Astrocyte of the spinal cord (primary cell): Measurements from ENCODE around the gene MAMDC2.

Source experiments
- DNase-seq: peaks from one replicate; pipeline ENCODE4 v3.0.0; 2011; ENCODE audit warnings: low read depth, low spot score
- H3K4me3 ChIP-seq: 2 replicates; pipeline ENCODE4 v1.5.1; 2011; ENCODE audit warnings: low read depth, mild to moderate bottlenecking, low read length, moderate library complexity
- CTCF ChIP-seq: IDR thresholded peaks from 2 replicates; pipeline ENCODE4 v1.5.1; 2012; ENCODE audit warnings: low read depth, mild to moderate bottlenecking, low read length, inconsistent platforms
- in situ Hi-C: cut with HindIII; loops from 2 replicates; pipeline ENCODE4 v1.10.0; 2017; ENCODE audit warnings: low sequenced_read_pairs

MAMDC2 gene

GRCh38 chr9:70053864-70054263, 10.2 kb downstream of the MAMDC2 start:
- DNase-seq = no peak
- TF ChIP-seq CTCF = no peak
- in situ Hi-C loops = no loop called here
- H3K4me3 ChIP-seq = no peak overlapping the region

DNA sequence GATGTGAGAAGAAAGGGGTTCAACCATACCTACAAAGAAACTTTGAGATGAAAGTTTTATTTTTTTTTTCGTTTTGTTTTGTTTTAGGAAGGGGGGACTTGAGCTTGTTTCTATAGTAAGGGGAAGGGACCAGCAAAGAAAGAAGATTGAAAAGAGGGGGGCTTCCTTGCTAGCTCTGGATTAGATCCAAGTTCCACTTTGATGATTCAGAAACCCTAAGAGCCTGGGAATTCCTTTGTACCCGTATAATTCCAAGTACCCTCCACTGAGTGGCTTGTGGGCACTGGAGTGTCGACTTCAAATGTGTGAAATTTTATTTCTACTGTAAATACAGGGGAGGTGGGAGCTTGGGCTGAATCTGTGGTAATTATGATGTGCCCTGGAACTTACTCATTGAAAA, 10.9 kb downstream of the MAMDC2 start:
- TF ChIP-seq CTCF = no peak
- no peak for DNase-seq
- no peak overlapping the region for H3K4me3 ChIP-seq
- in situ Hi-C loops = no loop called here

GRCh38 chr9:70055406-70056210, 12.0 kb downstream of the MAMDC2 start:
- no peak overlapping the region for H3K4me3 ChIP-seq
- in situ Hi-C loops = no loop called here
- no peak for DNase-seq
- TF ChIP-seq CTCF = no peak

DNA sequence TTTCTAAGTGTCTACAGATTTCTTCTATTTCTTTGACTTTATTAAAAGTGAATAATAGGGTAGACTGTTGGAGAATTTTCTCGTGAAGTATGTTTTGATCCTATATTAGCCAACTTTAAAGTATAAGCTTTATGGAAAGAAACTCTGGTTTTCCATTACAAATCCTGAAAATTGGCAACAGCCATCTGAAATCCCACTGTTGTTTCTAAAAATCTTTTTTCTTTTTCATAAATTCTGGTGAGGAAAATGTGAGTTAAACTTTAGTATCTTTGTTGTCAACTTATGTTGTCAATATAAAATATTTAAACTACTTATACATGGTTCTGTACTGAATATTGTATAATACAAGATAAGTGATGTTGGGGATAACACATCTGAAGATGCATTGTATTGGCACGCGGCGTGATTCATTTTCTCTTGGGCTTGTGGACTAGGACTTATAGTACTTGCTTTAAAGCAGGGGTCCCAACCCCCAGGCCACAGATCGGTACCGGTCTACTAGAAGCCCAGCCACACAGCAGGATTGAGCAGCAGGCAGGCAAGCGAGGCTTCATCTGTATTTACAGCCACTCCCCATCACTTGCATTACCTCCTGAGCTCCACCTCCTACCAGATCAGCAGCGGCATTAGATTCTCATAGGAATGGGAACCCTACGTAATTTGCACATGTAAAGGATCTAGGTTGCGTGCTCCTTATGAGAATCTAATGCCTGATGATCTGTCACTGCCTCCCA, 12.7 kb downstream of the MAMDC2 start:
- TF ChIP-seq CTCF = no peak
- DNase-seq = no peak
- H3K4me3 ChIP-seq = no peak overlapping the region
- in situ Hi-C loops = no loop called here

DNA sequence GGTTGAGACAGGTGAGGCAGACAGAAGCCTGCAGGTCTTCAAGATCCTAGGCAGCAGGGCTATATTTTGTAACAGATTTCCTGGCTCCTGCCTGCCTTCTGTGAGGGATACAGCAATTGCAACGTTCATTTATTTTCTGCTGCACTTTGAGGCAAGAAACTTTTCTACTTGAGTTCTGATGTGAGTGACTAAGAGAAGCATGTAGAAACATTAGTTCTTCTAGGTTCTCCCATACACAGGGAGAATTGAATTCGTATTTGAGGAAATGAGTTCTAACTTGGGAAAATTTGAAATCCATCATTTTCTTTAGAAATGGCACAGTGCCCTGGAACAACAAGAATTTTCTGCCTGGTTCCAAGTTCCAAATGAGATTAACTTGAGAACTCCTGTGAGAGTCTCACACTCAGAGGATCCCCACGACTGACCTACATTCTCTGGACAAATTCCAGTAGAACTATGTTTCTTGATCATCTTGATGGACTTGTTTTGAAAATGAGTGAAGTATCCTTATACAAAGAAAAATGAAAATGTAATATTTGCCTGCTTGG, 15.0 kb downstream of the MAMDC2 start:
- H3K4me3 ChIP-seq = no peak overlapping the region
- DNase-seq = no peak
- TF ChIP-seq CTCF = no peak
- in situ Hi-C loops = no loop called here

DNA sequence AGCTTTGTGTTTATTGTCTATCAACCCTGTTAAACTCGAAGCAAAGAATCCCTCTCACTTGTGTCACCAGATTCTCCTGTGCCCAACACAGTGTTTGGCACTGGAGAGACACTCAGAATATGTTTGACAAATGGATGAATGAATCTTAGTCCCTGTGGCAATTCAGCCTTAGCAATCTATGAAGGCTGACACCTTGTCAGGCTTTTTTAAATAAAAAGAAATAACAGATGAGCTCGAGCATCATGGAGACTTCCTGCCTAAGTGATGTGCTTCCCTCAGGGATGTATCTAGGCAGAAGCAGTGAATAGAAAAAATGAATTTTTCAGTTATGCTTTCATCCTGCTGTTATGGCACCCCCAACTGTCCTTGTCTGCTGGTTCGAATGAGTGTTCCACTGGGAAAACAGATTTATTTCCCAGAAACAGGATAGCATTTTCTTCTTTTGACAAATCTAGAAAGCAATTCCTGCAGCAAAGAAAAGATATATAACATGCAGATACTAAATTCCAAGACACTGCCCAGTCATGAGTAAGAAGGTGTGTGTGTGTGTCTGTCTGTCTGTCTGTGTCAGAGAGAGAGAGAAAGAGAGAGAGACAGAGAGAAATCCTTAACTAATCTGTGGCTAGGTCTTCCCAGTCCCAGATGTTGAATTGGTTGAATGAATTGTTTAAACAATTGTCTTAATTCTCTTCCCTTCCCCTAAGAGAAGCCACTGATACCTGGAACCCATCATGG, 16.7 kb downstream of the MAMDC2 start:
- TF ChIP-seq CTCF = no peak
- in situ Hi-C loops = no loop called here
- DNase-seq = no peak
- no peak overlapping the region for H3K4me3 ChIP-seq
